Measurements from ENCODE around the gene KRT40.

DNA sequence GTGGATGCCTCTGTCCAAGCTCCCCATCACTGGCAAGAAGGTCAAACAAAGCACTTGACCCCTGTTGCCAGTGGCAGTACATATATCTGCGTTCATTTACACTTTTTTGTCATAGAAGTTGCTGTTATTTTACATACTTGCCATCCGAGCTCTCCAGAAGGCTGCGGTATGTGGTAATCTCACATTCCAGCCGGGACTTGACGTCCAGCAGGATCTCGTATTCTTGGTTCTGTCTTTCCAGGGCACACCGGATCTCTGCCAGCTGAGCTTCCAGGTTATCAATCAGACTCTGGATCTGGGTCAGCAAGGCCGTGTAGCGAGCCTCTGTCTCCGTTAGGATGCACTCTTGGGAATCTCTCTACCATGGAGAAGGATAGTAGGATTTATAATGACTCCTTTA is 24.0 kb downstream of the KRT40 start:
- TF ChIP-seq EZH2phosphoT487 (IDR thresholded peaks at IDR 0.05; ENCODE audit: insufficient read depth, low read depth), result no peak
- TF ChIP-seq EZH2 (IDR thresholded peaks at IDR 0.05; ENCODE audit: insufficient read depth, poor library complexity, severe bottlenecking), result no peak
